ENCODE data around the gene CCR5.

CCR5 gene

GRCh38 chr3:46359733-46360493 is 10.8 kb upstream of the CCR5 start:
- DNase-seq (ENCODE audit: low spot score), result peak; percentile 50

GRCh38 chr3:46360907-46361306 is 9.8 kb upstream of the CCR5 start:
- no peak for DNase-seq (ENCODE audit: low spot score)

GRCh38 chr3:46361408-46362283 is 9.1 kb upstream of the CCR5 start:
- peak; percentile 31 for DNase-seq (ENCODE audit: low spot score)

GRCh38 chr3:46365041-46365440 is 5.7 kb upstream of the CCR5 start:
- DNase-seq (ENCODE audit: low spot score), result no peak

GRCh38 chr3:46365737-46366524 is 4.8 kb upstream of the CCR5 start:
- no peak for DNase-seq (ENCODE audit: low spot score)

- DNase-seq (ENCODE audit: low spot score), result no peak
These were observed 2.9 kb upstream of the CCR5 start for GRCh38 chr3:46367811-46368210.

GRCh38 chr3:46368569-46368968 is 2.2 kb upstream of the CCR5 start:
- DNase-seq (ENCODE audit: low spot score), result peak; percentile 38

GRCh38 chr3:46369151-46369550 is 1.6 kb upstream of the CCR5 start:
- DNase-seq (ENCODE audit: low spot score), result no peak

GRCh38 chr3:46369675-46370132 is 1.0 kb upstream of the CCR5 start:
- DNase-seq (ENCODE audit: low spot score), result no peak

- no peak for DNase-seq (ENCODE audit: low spot score)
These were observed 984 bp downstream of the CCR5 start for GRCh38 chr3:46371519-46372340.

- peak; percentile 23 for DNase-seq (ENCODE audit: low spot score)
These were observed 2.0 kb downstream of the CCR5 start for GRCh38 chr3:46372492-46373359.

GRCh38 chr3:46374755-46375154 is 4.0 kb downstream of the CCR5 start:
- DNase-seq (ENCODE audit: low spot score), result no peak

GRCh38 chr3:46375218-46375617 is 4.5 kb downstream of the CCR5 start:
- no peak for DNase-seq (ENCODE audit: low spot score)

GRCh38 chr3:46375814-46376213 is 5.1 kb downstream of the CCR5 start:
- DNase-seq (ENCODE audit: low spot score), result no peak

- DNase-seq (ENCODE audit: low spot score), result peak; percentile 58
These were observed 7.7 kb downstream of the CCR5 start for GRCh38 chr3:46378426-46378942.

- DNase-seq (ENCODE audit: low spot score), result no peak
These were observed 9.9 kb downstream of the CCR5 start for GRCh38 chr3:46380471-46381221.

- DNase-seq (ENCODE audit: low spot score), result no peak
These were observed 10.9 kb downstream of the CCR5 start for GRCh38 chr3:46381625-46382024.

GRCh38 chr3:46383211-46383950 is 12.6 kb downstream of the CCR5 start:
- DNase-seq (ENCODE audit: low spot score), result no peak

- DNase-seq (ENCODE audit: low spot score), result no peak
These were observed 13.2 kb downstream of the CCR5 start for GRCh38 chr3:46383951-46384330.

All from RKO (cell line).